T-helper 1 cell treated with Interleukin-12 subunit alpha and Interleukin-12 subunit beta and Interleukin-4 antibody, amounts not matched to agents 30 μg/mL and 1 μg/mL, for 36 hours (primary cell): ENCODE data around the gene CD300A.

Source experiments
- H3K27ac Mint-ChIP-seq: one replicate; pipeline ENCODE4 v1.8.0; 2021; ENCODE audit warnings: mild to moderate bottlenecking, mixed read lengths
- H3K27me3 Mint-ChIP-seq: one replicate; pipeline ENCODE4 v1.8.0; 2021; ENCODE audit warnings: low read depth, mixed read lengths
- H3K36me3 Mint-ChIP-seq: one replicate; pipeline ENCODE4 v1.8.0; 2021; ENCODE audit warnings: low read depth, mixed read lengths
- H3K4me1 Mint-ChIP-seq: one replicate; pipeline ENCODE4 v1.8.0; 2021; ENCODE audit warnings: low read depth, mixed read lengths
- H3K4me3 Mint-ChIP-seq: one replicate; pipeline ENCODE4 v1.8.0; 2021; ENCODE audit warnings: mild to moderate bottlenecking, moderate library complexity, mixed read lengths
- H3K9me3 Mint-ChIP-seq: one replicate; pipeline ENCODE4 v1.8.0; 2021; ENCODE audit warnings: mixed read lengths

Gene CD300A

DNA sequence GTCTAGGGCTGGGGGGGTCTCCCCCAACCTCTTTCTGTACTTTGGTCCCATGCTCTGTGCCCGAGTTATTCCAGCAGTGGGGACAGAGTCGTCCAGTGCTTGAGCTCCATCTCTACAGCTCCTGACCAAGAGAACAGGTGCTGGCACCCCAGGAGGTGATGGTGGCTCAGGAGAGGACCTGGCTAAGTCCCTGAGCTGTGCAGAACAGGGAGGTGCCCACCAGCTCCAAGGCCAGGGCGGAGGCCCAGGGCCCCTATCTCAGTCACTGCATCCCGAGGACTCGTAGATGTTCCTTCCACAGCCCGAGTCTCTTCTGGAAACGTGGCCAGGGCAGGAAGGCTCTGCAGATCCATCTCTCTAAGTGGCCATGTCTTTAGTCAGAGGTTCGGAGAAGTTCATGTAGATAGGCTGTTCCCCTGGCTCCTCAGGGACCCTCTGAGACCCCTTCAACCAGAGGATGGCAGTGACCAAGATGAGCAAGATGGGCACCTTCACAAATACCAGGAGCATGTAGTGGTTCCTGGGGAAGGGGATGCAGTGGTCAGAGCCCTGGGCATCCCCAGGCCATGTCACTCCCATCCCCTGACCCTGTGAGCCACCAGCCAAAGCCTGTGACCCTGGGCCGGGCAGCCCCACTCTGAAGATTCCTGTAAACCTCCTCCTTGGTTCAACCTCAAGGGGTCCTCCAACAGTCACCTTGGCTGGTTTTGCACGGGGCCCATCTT lies 56.1 kb downstream of the CD300A start:
- peaks cover 4% of the 10 kb centered on the region for H3K4me1 Mint-ChIP-seq
- peaks cover 6% of the 10 kb centered on the region for H3K27me3 Mint-ChIP-seq

DNA sequence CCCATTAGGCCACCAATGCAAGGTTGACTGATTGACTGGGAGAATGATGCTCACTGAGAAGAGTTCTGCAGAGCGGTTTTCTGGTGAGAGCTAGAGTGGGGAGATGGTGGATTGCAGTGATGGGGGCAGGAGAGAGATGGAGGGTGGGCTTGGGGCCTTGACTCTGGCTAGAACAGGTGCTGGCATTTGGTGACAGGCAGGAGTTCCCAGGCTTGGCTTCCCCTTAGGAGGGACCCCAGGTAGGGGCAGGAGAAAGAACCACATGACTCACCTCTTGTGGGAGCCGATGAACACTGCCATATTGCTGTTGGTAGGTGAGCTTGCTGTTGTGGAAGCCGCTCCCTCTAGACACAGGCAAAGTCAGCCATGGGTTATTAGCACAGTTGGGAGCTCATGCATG lies 56.9 kb downstream of the CD300A start:
- H3K4me1 Mint-ChIP-seq = peaks cover 4% of the 10 kb centered on the region
- peaks cover 2% of the 10 kb centered on the region for H3K36me3 Mint-ChIP-seq
- no peak overlapping the region for H3K27ac Mint-ChIP-seq
- no peak overlapping the region for H3K4me3 Mint-ChIP-seq
- peaks cover 6% of the 10 kb centered on the region for H3K27me3 Mint-ChIP-seq
- H3K9me3 Mint-ChIP-seq = peaks cover 21% of the 10 kb centered on the region

More for the DNA sequence above, 56.1 kb downstream of the CD300A start:
- no peak overlapping the region for H3K4me3 Mint-ChIP-seq
- peaks cover 27% of the 10 kb centered on the region for H3K9me3 Mint-ChIP-seq
- H3K36me3 Mint-ChIP-seq = peaks cover 2% of the 10 kb centered on the region
- no peak overlapping the region for H3K27ac Mint-ChIP-seq

DNA sequence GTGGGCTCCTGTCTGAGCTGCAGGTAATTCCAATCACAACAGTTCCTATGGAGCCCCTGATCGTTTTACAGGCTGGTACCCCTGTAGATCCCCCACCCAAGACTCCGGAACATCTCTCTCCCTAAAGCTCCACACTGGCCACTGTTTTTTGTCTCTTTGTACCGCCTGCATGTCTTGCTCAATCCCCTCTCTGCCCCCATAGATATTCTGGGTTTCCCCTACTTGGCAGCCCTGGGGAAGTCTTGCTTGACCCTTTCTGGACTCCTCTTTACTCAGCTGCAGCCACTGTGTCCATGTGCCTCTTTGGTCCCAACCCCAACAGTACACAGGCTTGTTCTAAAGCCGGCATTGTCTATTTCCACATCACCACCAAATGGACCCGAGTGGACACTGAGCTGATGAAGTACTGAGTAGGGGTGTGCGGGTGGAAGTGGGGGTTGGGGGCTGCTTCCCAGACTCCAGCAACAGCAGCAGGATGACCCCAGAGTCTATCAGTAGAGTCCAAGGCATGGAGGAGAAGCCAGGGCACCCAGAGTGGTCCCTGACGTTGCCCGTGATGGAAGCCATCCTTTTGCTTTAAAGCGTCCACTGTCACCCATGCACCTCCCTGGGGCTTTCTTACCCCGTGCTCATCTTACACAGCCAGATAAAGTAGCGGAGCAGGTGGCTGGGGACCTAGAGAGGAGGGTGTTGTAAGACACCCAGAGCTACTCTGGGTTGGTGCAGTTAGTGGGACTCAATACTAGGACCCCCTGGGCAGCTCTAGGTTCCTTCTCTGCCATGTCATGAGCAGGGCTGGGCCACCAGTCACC lies 58.4 kb downstream of the CD300A start:
- Mint-ChIP-seq H3K27me3 (peaks cover 9% of the 10 kb centered on the region), H3K27ac (no peak overlapping the region), H3K4me1 (peaks cover 4% of the 10 kb centered on the region), H3K9me3 (peaks cover 7% of the 10 kb centered on the region), H3K4me3 (no peak overlapping the region), H3K36me3 (no peaks in the 10 kb centered on the region)

DNA sequence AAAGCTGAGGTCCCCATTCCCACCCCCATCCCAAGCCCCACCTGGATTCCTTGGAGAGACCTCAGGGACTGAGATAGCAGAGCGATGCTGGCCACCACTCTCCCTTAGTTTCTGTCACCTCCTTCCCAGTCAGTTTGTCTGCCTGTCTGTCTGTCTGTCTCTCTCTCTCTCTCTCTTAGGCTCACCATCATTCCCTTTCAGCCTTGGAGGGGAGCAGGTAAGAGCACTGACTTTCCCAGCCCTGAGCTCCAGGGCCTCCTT lies 59.0 kb downstream of the CD300A start:
- no peak overlapping the region for H3K4me3 Mint-ChIP-seq
- no peak overlapping the region for H3K27ac Mint-ChIP-seq
- H3K4me1 Mint-ChIP-seq = peaks cover 2% of the 10 kb centered on the region
- H3K36me3 Mint-ChIP-seq = no peaks in the 10 kb centered on the region
- peaks cover 11% of the 10 kb centered on the region for H3K27me3 Mint-ChIP-seq
- peaks cover 6% of the 10 kb centered on the region for H3K9me3 Mint-ChIP-seq

DNA sequence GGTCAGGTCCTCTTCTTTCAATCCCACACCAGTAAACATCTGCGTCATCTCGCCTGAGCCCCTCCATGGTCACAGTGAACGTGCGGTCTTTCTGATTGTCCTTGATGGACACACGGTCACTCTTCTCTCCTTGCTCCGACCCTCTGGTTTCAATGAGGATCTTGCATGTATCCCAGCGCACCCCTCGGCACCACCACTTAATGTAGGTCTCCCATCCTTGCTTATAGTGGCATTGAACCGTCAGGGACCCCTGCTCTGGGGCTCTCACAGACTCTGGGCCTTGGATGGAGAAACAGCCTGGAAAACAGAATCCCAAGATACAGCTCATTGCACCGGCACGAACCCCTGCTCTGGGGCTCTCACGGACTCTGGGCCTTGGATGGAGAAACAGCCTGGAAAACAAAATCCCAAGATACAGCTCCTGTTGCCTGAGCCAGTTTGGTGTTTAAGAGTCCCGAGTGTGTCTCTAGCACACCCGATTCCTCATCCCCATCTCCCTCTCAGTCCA lies 59.4 kb downstream of the CD300A start:
- H3K27me3 Mint-ChIP-seq = peaks cover 13% of the 10 kb centered on the region
- peaks cover 6% of the 10 kb centered on the region for H3K9me3 Mint-ChIP-seq
- no peak overlapping the region for H3K27ac Mint-ChIP-seq
- peaks cover 2% of the 10 kb centered on the region for H3K4me1 Mint-ChIP-seq
- H3K4me3 Mint-ChIP-seq = no peak overlapping the region
- no peaks in the 10 kb centered on the region for H3K36me3 Mint-ChIP-seq

DNA sequence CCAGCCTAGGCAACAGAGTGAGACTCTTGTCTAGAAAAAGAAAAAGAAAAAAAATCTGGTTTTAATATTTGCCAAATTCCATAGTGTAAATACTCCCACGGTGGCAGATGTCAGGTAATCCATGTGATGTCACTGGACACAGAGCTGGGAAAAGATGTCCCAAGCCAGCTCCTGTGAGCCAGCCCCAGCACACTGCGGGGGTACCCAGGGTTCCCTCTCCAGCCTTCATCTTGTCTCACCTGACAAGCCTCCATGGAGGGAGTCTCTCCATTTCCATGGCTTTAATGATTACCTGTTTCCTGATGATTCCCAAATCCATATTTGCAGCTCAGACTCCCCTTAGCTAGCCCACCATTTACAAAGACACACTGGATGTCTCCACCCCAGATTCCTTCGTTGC lies 60.2 kb downstream of the CD300A start:
- Mint-ChIP-seq H3K4me3 (no peak overlapping the region), H3K36me3 (no peaks in the 10 kb centered on the region), H3K27ac (no peak overlapping the region), H3K4me1 (no peaks in the 10 kb centered on the region), H3K9me3 (peaks cover 6% of the 10 kb centered on the region), H3K27me3 (peaks cover 20% of the 10 kb centered on the region)

DNA sequence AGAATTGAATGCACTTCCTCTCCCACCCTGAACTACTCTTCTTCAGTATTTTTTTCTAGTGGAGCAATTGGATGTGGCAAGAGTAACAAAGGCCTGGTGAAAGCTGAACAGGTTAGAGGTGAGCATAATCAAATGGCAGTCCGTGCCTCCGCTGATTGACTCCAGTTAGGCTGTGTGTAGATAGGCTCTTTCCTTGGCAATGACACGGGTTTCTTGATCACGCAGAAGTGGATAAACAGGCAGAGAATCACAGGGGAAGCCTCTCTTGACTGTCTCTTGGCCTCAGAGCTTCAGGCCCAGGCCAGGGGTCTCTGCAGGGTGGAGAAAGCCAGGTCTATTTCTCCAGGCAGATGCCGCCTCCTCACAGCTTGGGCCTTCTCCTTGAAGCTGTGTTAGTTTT lies 60.6 kb downstream of the CD300A start:
- Mint-ChIP-seq H3K36me3 (no peaks in the 10 kb centered on the region), H3K4me1 (no peaks in the 10 kb centered on the region), H3K27me3 (peaks cover 23% of the 10 kb centered on the region), H3K9me3 (peaks cover 6% of the 10 kb centered on the region), H3K27ac (no peak overlapping the region), H3K4me3 (no peak overlapping the region)

DNA sequence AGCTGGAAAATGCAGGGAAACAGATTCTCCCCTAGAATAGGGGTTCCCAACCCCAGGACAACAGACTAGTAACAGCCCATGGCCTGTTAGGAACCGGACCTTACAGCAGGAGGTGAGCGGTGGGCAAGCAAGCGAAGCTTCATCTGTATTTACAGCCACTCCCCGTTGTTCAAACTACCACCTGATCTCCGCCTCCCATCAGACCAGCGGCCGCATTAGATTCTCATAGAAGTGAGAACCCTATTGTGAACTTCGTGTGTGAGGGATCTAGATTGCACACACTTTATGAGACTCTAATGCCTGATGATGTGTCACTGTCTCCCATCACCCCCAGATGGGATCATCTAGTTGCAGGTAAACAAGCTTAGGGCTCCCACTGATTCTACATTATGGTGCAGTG lies 61.3 kb downstream of the CD300A start:
- no peaks in the 10 kb centered on the region for H3K36me3 Mint-ChIP-seq
- no peak overlapping the region for H3K4me3 Mint-ChIP-seq
- peaks cover 29% of the 10 kb centered on the region for H3K27me3 Mint-ChIP-seq
- H3K4me1 Mint-ChIP-seq = no peaks in the 10 kb centered on the region
- no peak overlapping the region for H3K27ac Mint-ChIP-seq
- H3K9me3 Mint-ChIP-seq = peaks cover 6% of the 10 kb centered on the region

DNA sequence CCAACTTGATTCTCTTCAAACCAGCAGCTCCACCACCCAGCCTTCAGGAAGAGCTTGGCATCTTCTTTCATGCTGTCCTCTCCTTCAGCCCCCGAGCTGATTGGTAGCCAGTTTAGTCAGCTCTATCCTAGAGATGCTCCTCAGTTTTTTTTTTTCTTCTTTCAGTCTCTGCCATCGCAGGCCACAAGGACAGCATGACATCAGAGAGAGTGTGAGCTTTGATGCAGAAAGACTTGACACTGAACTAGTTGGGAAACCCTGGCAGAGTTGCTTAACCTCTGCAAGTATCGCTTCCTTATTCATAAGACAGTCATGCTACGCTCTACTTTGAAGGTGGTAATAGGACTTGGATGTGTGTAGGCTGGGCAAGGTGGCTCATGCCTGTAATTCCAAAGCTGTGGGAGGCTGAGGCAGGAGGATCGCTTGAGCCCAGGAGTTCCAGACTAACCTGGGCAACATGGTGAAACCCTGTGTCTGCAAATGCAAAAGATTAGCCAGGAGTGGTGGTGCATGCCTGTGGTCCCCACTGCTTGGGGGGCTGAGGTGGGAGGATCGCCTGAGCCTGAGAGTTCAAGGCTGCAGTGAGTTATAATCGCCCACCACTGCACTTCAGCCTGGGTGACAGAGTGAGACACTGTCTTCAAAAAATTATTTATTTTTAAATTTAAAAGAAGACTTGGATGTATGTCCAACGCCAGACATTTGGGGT lies 62.2 kb downstream of the CD300A start:
- H3K27ac Mint-ChIP-seq = no peak overlapping the region
- no peak overlapping the region for H3K4me3 Mint-ChIP-seq

DNA sequence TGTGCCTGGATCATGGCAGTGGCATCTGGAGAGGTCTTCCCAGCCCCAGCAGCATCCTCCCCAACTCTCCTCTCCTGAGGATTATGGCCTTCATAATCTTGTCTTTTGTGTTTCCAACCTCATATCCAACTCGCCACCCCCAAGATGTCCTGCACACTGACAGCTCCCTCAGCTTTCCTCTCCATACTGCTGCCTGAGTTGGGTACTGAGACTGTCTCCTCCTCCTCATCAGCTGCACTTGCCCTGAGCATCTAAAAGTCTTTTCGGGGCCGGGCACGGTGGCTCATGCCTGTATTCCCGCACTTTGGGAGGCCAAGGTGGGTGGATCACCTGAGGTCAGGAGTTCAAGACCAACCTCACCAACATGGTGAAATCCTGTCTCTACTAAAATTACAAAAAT lies 62.8 kb downstream of the CD300A start:
- Mint-ChIP-seq H3K4me1 (peaks cover 3% of the 10 kb centered on the region), H3K4me3 (no peak overlapping the region), H3K36me3 (no peaks in the 10 kb centered on the region), H3K9me3 (no peaks in the 10 kb centered on the region), H3K27me3 (peaks cover 41% of the 10 kb centered on the region), H3K27ac (no peak overlapping the region)

More for the DNA sequence above, 62.2 kb downstream of the CD300A start:
- Mint-ChIP-seq H3K36me3 (no peaks in the 10 kb centered on the region), H3K4me1 (peaks cover 3% of the 10 kb centered on the region), H3K27me3 (peaks cover 38% of the 10 kb centered on the region), H3K9me3 (no peaks in the 10 kb centered on the region)

DNA sequence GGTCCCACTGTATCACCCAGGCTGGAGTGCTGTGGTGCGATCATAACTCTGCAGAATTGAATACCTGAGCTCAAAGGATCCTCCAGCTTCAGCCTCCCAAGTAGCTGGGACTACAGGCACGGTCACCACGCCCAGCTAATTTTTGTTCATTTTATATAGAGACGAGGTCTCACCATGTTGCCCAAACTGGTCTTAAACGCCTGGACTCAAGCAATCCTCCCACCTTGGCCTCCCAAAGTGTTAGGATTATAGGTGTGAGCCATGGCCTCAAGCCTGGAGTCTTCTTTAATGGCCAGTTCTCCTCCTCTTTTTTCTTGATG lies 64.4 kb downstream of the CD300A start:
- Mint-ChIP-seq H3K27me3 (peaks cover 45% of the 10 kb centered on the region), H3K36me3 (no peaks in the 10 kb centered on the region), H3K9me3 (no peaks in the 10 kb centered on the region), H3K4me3 (no peak overlapping the region), H3K4me1 (peaks cover 3% of the 10 kb centered on the region), H3K27ac (no peak overlapping the region)

DNA sequence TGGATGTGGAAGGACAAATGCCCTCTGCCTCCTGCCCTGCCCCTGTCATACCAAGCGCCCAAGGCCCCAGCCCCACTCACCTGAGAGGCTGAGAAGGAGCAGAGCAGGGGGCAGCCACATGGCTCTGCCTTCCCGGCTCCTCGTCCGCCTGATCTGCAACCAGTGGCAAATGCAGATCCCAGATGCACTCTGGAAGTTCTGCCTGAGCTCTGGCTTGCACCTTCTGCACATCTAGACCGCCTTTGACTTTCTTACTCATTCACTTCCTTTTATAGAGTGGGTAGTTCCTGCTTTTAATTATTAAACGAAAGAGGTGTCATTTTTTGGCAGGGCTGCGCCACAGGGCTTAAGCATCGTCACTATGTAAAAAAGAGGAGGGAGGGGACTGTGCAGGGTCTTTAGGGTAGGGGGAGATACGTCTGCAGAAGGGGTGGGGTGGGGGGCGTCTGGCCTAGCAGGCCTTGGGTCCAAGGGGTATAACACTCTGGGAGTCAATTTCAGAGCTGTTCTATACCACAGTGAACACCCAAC lies 64.9 kb downstream of the CD300A start, which contains the start of gene CD300LB:
CD300LB (minus strand) TSS at position 245 of the 531 bp plus-strand sequence; CDS start at position 120, 125 bp downstream.
- H3K9me3 Mint-ChIP-seq = no peaks in the 10 kb centered on the region
- H3K4me1 Mint-ChIP-seq = peaks cover 3% of the 10 kb centered on the region
- peaks cover 49% of the 10 kb centered on the region for H3K27me3 Mint-ChIP-seq
- H3K27ac Mint-ChIP-seq = no peak within 1 kb of the TSS
- no peak within 1 kb of the TSS for H3K4me3 Mint-ChIP-seq
- no peaks in the 10 kb centered on the region for H3K36me3 Mint-ChIP-seq

DNA sequence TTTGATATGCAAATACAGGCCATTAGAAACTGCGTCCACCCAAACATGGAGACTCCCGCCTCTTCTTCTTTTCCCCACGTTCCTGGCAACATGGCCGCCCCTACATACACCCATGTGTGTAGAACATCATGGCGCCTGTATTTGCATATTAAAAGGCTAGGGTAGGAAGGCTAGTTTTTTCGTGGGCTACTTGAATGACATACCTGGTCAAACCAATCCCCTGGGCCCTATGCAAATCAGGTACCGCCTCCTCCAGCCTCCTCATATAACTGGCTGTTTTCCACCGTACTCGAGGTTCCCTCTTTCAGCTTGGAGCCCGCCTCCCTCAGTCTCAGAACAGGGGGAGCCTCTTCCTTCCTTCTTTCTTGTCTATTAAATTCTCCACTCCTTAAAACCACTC lies 65.7 kb downstream of the CD300A start:
- H3K4me1 Mint-ChIP-seq = peaks cover 3% of the 10 kb centered on the region
- no peak overlapping the region for H3K4me3 Mint-ChIP-seq
- H3K9me3 Mint-ChIP-seq = no peaks in the 10 kb centered on the region
- no peaks in the 10 kb centered on the region for H3K36me3 Mint-ChIP-seq
- no peak overlapping the region for H3K27ac Mint-ChIP-seq
- peaks cover 57% of the 10 kb centered on the region for H3K27me3 Mint-ChIP-seq
